H9 (cell line): Measurements from ENCODE around the gene SMTNL2. TPM values are rescaled to one million over a fixed set of nuclear protein-coding genes. Genes with fewer than 3 reads are reported as not detected.

Source experiments
- DNase-seq: peaks from one replicate; pipeline ENCODE4 v3.0.0-alpha.2; 2017
- H2AFZ ChIP-seq: one replicate; pipeline ENCODE4 v1.6.1; 2013; ENCODE audit warnings: mild to moderate bottlenecking, low read length, control low read depth, moderate library complexity
- H2AK5ac ChIP-seq: 2 replicates; pipeline ENCODE4 v1.6.1; 2013; ENCODE audit warnings: low read length, control low read depth, mixed read lengths; ENCODE audit not compliant: insufficient read length
- H2BK120ac ChIP-seq: one replicate; pipeline ENCODE4 v1.6.1; 2013; ENCODE audit warnings: low read depth, mild to moderate bottlenecking, low read length, control low read depth, inconsistent platforms; ENCODE audit not compliant: poor library complexity, severe bottlenecking
- H2BK12ac ChIP-seq: 2 replicates; pipeline ENCODE4 v1.6.1; 2013; ENCODE audit warnings: low read length, control low read depth, mixed read lengths, low read depth; ENCODE audit not compliant: insufficient read length
- H2BK15ac ChIP-seq: 2 replicates; pipeline ENCODE4 v1.6.1; 2013; ENCODE audit warnings: low read depth, low read length, control low read depth
- H2BK20ac ChIP-seq: one replicate; pipeline ENCODE4 v1.6.1; 2013; ENCODE audit warnings: low read depth, mild to moderate bottlenecking, low read length, control low read depth, inconsistent platforms; ENCODE audit not compliant: poor library complexity, severe bottlenecking
- H2BK5ac ChIP-seq: 2 replicates; pipeline ENCODE4 v1.6.1; 2013; ENCODE audit warnings: low read length, control low read depth, mixed read lengths; ENCODE audit not compliant: insufficient read length
- H3K14ac ChIP-seq: 2 replicates; pipeline ENCODE4 v1.6.1; 2013; ENCODE audit warnings: low read length, control low read depth; ENCODE audit not compliant: insufficient read depth
- H3K18ac ChIP-seq: 2 replicates; pipeline ENCODE4 v1.6.1; 2013; ENCODE audit warnings: low read depth, mild to moderate bottlenecking, mixed read lengths, low read length, control low read depth; ENCODE audit not compliant: insufficient read length
- H3K23ac ChIP-seq: 2 replicates; pipeline ENCODE4 v1.6.1; 2013; ENCODE audit warnings: low read length, control low read depth, mixed read lengths, low read depth; ENCODE audit not compliant: insufficient read length
- H3K23me2 ChIP-seq: 2 replicates; pipeline ENCODE4 v1.6.1; 2013; ENCODE audit warnings: low read depth, mild to moderate bottlenecking, mixed read lengths, low read length, control low read depth; ENCODE audit not compliant: insufficient read length, poor library complexity, severe bottlenecking
- H3K27ac ChIP-seq: 2 replicates; pipeline ENCODE4 v1.5.1; 2013; ENCODE audit warnings: low read length, control low read depth, mixed read lengths, low read depth; ENCODE audit not compliant: insufficient read length
- H3K27me3 ChIP-seq: 2 replicates; pipeline ENCODE4 v1.6.1; 2013; ENCODE audit warnings: low read length, control low read depth, inconsistent platforms; ENCODE audit not compliant: insufficient read depth
- H3K4ac ChIP-seq: 2 replicates; pipeline ENCODE4 v1.6.1; 2013; ENCODE audit warnings: low read depth, mild to moderate bottlenecking, control low read depth, inconsistent platforms, low read length, moderate library complexity
- H3K4me1 ChIP-seq: 2 replicates; pipeline ENCODE4 v1.6.1; 2013; ENCODE audit warnings: low read length, control low read depth, inconsistent platforms; ENCODE audit not compliant: insufficient read depth
- H3K4me2 ChIP-seq: 2 replicates; pipeline ENCODE4 v1.6.1; 2013; ENCODE audit warnings: low read length, control low read depth, mixed read lengths; ENCODE audit not compliant: insufficient read length, insufficient read depth
- H3K56ac ChIP-seq: 2 replicates; pipeline ENCODE4 v1.6.1; 2013; ENCODE audit warnings: low read depth, mild to moderate bottlenecking, mixed read lengths, low read length, control low read depth; ENCODE audit not compliant: insufficient read length
- H3K79me1 ChIP-seq: 2 replicates; pipeline ENCODE4 v1.6.1; 2013; ENCODE audit warnings: low read depth, mild to moderate bottlenecking, moderate library complexity, low read length, control low read depth, inconsistent platforms; ENCODE audit not compliant: insufficient read depth, poor library complexity, severe bottlenecking
- H3K79me2 ChIP-seq: 2 replicates; pipeline ENCODE4 v1.6.1; 2013; ENCODE audit warnings: low read length, control low read depth, inconsistent platforms; ENCODE audit not compliant: insufficient read depth
- H3K9ac ChIP-seq: 2 replicates; pipeline ENCODE4 v1.6.1; 2013; ENCODE audit warnings: low read length, control low read depth, mixed read lengths; ENCODE audit not compliant: insufficient read length; ENCODE audit errors: extremely low read depth
- H3K9me3 ChIP-seq: one replicate; pipeline ENCODE4 v1.6.1; 2013; ENCODE audit warnings: low read depth, low read length, inconsistent platforms; ENCODE audit not compliant: control insufficient read depth
- H3T11ph ChIP-seq: one replicate; pipeline ENCODE4 v1.6.1; 2013; ENCODE audit warnings: mild to moderate bottlenecking, low read length, control low read depth, inconsistent platforms
- H4K20me1 ChIP-seq: one replicate; pipeline ENCODE4 v1.6.1; 2013; ENCODE audit not compliant: control insufficient read depth, insufficient read length, insufficient read depth
- H4K5ac ChIP-seq: 2 replicates; pipeline ENCODE4 v1.6.1; 2013; ENCODE audit warnings: low read depth, mild to moderate bottlenecking, mixed read lengths, low read length, control low read depth; ENCODE audit not compliant: insufficient read length
- H4K8ac ChIP-seq: replicated peaks from 2 replicates; pipeline ENCODE4 v1.6.1; 2013; ENCODE audit warnings: low read length, control low read depth, mixed read lengths, low read depth; ENCODE audit not compliant: insufficient read length
- H4K91ac ChIP-seq: 2 replicates; pipeline ENCODE4 v1.6.1; 2013; ENCODE audit warnings: low read depth, mild to moderate bottlenecking, moderate library complexity, mixed read lengths, low read length, control low read depth; ENCODE audit not compliant: insufficient read length
- H3K27ac Mint-ChIP-seq, 3 experiments: 2 replicates in 2 of 3; 3 replicates in 1 of 3; pipeline ENCODE4 v1.8.0; 2020 to 2021; ENCODE audit warnings: mixed read lengths in 3 of 3, mild to moderate bottlenecking in 1 of 3, moderate library complexity in 1 of 3
- H3K27me3 Mint-ChIP-seq: 2 replicates; pipeline ENCODE4 v1.8.0; 2021; ENCODE audit warnings: low read depth, mild to moderate bottlenecking, moderate library complexity, mixed read lengths
- H3K36me3 Mint-ChIP-seq, 3 experiments: 2 replicates in 2 of 3; 3 replicates in 1 of 3; pipeline ENCODE4 v1.8.0; 2020 to 2021; ENCODE audit warnings: low read depth in 3 of 3, mixed read lengths in 3 of 3; ENCODE audit not compliant: insufficient read depth in 1 of 3
- H3K4me1 Mint-ChIP-seq, 2 experiments: 2 replicates each; pipeline ENCODE4 v1.8.0; 2020; ENCODE audit warnings: mixed read lengths in 2 of 2
- H3K4me3 Mint-ChIP-seq, 2 experiments: 2 replicates in 1 of 2; 3 replicates in 1 of 2; pipeline ENCODE4 v1.8.0; 2020 to 2021; ENCODE audit warnings: mild to moderate bottlenecking in 2 of 2, mixed read lengths in 2 of 2, moderate library complexity in 1 of 2
- H3K9me3 Mint-ChIP-seq, 2 experiments: 2 replicates in 1 of 2; 3 replicates in 1 of 2; pipeline ENCODE4 v1.8.0; 2020; ENCODE audit warnings: mild to moderate bottlenecking in 2 of 2, mixed read lengths in 2 of 2, moderate library complexity in 1 of 2
- CTCF ChIP-seq: fragments of 200-600 bp; sonication (generic); conservative IDR thresholded peaks from 3 replicates; pipeline ENCODE4 v1.8.0; 2021; ENCODE audit warnings: antibody characterized with exemption, mild to moderate bottlenecking
- WGBS: extraction: QIAGEN DNeasy Blood & Tissue Kit; methylation state at CpG from one replicate; pipeline ENCODE4 v1.1.7; 2013; ENCODE audit warnings: missing lambda C conversion rate, low lambda C conversion rate, mixed read lengths; ENCODE audit not compliant: insufficient read length; ENCODE audit errors: extremely low coverage; 5-methylcytosine and 5-hydroxymethylcytosine counted together
- total RNA-seq: library from RNA; stranded (reverse); gene quantifications from 2 replicates; pipeline ENCODE4 v1.2.1, GENCODE V29; 2021

Gene SMTNL2
- total RNA-seq, 1 experiment from 2014 or later, result 0.77 TPM

GRCh38 chr17:4560837-4561256, 23.5 kb upstream of the SMTNL2 start:
- Histone ChIP-seq H4K5ac (no peak overlapping the region), H3K23me2 (no peaks in the 10 kb centered on the region), H2AFZ (no peak overlapping the region), H3K27ac (no peak overlapping the region), H3K14ac (no peak overlapping the region), H2BK12ac (no peak overlapping the region), H3T11ph (no peak overlapping the region), H3K9ac (no peak overlapping the region), H3K23ac (no peak overlapping the region), H4K8ac (no peak overlapping the region), H3K27me3 (no peaks in the 10 kb centered on the region), H2BK5ac (no peak overlapping the region), H3K4ac (no peak overlapping the region), H2BK120ac (no peak overlapping the region), H3K56ac (no peak overlapping the region), H3K4me1 (peaks cover 4% of the 10 kb centered on the region; the same call in 1 of the 2 replicates), H3K18ac (no peak overlapping the region), H3K9me3 (no peaks in the 10 kb centered on the region), H4K91ac (no peak overlapping the region), H3K4me2 (no peak overlapping the region), H4K20me1 (no peaks in the 10 kb centered on the region), H3K79me2 (no peaks in the 10 kb centered on the region), H2BK20ac (no peak overlapping the region), H3K79me1 (no peaks in the 10 kb centered on the region), H2AK5ac (no peak overlapping the region), H2BK15ac (no peak overlapping the region)
- no CpG with 5 or more reads among the region's 11 CpGs for WGBS
- peak; percentile 74 for DNase-seq
- H3K9me3 Mint-ChIP-seq, result no peaks in the 10 kb centered on the region
- no peak overlapping the region for H3K4me3 Mint-ChIP-seq
- peaks cover 20 to 26% of the 10 kb centered on the region in 2 experiments for H3K4me1 Mint-ChIP-seq
- H3K27me3 Mint-ChIP-seq, result peaks cover 13% of the 10 kb centered on the region
- TF ChIP-seq CTCF, result peak; percentile 58; the same call in 2 of the 3 replicates
- H3K27ac Mint-ChIP-seq, result no peak overlapping the region; a peak in 1 of 7 replicates
- H3K36me3 Mint-ChIP-seq, result no peaks in the 10 kb centered on the region
